Stimulated activated naive CD4-positive, alpha-beta T cell (primary cell): ENCODE data around the gene RBBP5.

Experiments
- DNase-seq, 6 experiments: peaks; one replicate each; lab custom pipeline; 2025; lab: John Stamatoyannopoulos, UW

RBBP5 gene

GRCh38 chr1:205074084-205074483 lies 47.7 kb downstream of the RBBP5 start:
- DNase-seq, result no peak

GRCh38 chr1:205073511-205073910 lies 48.3 kb downstream of the RBBP5 start:
- no peak for DNase-seq

DNA sequence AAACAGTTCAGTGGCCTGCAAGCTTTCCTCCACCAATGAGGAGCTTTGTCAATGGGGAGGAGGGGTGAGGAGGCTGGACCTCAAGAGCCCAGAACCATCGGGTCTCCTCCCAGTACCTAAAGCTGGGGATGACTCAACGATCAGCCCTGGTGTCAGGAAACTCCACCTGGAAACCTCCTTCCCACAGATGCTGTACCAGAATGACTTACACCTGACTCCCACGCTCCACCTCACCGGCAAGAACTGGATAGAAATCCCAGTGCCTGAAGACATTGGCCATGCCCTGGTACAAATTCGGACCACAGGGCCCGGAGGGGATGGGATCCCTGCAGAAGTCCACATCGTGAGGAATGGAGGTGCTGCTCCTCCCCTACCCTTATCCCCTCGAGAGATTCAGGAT lies 48.9 kb downstream of the RBBP5 start:
- DNase-seq, result no peak

- no peak for DNase-seq
Observed at GRCh38 chr1:205072286-205072685, 49.5 kb downstream of the RBBP5 start.

- no peak for DNase-seq
Observed at GRCh38 chr1:205071801-205072200, 50.0 kb downstream of the RBBP5 start.

DNA sequence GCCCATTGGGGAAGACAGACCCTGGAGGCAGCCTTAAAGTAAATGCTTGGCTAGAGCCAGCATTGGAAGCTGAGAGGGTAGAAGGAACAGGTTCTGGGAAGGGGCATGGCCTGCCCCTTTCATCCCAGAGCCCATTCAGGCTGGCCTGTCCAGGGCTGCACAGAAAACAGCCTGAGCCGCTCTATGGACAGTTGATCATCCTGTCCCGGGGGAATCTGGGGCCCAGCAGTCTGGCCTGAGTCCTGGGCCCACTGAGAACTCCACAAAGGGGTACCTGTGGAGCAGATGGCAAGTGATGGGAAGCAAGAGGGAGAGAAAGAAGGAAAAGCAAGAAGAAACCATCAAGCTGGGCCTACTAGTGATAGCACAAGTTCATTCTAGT lies 50.8 kb downstream of the RBBP5 start:
- no peak for DNase-seq

- no peak for DNase-seq
Observed at GRCh38 chr1:205069371-205070125, 52.2 kb downstream of the RBBP5 start.

GRCh38 chr1:205068457-205069040 lies 53.2 kb downstream of the RBBP5 start:
- DNase-seq, result no peak

GRCh38 chr1:205068001-205068400 lies 53.8 kb downstream of the RBBP5 start:
- DNase-seq, result no peak

DNA sequence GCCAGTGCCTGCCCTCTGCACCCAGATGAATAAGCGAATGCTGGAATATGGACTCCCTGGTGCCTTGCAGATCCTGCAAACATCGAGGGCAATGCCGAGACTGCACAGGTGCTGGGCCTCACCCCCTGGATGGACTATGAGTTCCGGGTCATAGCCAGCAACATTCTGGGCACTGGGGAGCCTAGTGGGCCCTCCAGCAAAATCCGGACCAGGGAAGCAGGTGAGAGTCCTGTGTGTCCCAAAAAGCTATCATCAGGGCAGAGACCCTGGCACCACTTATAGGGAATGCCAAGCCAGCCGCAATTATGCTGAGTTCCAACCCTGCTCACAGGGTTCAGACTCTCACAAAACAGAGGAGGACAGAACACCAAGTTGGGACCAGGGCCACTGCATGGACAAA lies 54.7 kb downstream of the RBBP5 start:
- no peak for DNase-seq

DNA sequence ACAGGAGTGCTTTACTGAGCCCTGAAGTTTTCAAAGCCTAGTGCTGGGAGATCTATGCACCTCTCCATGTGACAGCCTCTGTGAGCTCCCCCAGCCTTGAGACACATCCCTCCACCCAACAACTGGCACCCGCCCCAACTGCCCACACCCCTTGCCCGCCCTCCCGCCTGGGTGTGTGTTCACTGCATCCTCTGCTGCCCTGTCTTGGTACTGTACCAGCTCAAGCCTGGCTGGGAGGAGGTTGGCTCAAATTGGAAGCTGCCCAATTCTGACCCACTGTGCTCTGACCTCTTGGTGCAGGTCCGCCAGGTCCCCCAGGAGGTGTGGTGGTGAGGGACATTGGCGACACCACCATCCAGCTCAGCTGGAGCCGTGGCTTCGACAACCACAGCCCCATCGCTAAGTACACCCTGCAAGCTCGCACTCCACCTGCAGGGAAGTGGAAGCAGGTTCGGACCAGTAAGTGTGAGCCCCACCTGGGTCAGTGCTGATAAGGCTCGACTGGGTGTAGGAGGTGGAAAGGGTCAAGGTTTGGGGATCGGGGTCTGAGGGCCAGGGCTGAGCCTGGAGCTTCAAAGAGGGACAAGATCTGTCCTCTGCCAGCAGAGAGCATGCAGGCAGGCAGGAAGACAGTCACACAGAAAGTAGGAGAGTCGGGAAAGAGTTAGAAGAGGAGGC lies 55.5 kb downstream of the RBBP5 start:
- no peak for DNase-seq

- DNase-seq, result no peak
Observed at GRCh38 chr1:205065666-205066065, 56.1 kb downstream of the RBBP5 start.

DNA sequence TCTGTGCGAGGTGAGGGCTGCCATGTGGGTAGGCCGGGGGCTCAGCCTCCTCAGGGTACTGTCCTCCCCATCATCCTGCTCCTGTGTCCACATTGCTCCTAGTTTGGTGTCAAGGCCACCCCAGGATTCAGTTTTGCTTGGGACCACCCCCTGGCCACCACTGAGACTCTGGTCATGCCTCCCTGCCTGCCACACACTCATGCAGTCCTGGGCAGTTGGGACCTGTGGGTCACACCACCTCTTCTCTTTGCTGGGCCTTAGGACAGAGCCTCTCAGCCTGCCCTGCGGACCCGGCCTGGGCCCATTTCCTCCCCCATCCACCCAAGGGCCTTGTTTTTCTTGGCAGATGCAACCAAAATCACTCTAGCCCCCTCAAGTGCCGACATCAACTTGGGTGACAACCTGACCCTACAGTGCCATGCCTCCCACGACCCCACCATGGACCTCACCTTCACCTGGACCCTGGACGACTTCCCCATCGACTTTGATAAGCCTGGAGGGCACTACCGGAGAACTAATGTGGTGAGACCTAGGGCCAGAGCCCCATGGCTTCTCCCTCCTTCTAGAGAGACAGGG lies 56.9 kb downstream of the RBBP5 start:
- DNase-seq, result no peak

- DNase-seq, result no peak
Observed at GRCh38 chr1:205064301-205064700, 57.5 kb downstream of the RBBP5 start.

DNA sequence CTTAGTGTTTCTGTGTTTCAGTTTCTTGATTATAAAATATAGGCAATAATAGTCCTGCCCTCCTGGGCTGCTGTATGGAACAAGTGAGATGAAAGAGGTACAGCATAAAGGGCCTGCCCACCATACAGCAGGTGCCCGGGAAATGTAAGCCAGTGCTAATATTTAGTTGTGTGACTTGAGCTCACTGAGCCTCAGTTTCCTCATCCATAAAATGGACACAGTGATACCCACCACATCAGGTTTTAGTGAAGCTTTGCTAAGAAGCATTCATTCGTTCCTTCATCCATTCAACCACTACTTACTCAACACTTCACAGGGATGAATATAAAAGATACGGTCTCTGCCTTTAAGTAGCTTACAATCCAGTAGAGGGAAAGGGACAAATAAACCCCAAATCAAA lies 58.9 kb downstream of the RBBP5 start:
- no peak for DNase-seq

DNA sequence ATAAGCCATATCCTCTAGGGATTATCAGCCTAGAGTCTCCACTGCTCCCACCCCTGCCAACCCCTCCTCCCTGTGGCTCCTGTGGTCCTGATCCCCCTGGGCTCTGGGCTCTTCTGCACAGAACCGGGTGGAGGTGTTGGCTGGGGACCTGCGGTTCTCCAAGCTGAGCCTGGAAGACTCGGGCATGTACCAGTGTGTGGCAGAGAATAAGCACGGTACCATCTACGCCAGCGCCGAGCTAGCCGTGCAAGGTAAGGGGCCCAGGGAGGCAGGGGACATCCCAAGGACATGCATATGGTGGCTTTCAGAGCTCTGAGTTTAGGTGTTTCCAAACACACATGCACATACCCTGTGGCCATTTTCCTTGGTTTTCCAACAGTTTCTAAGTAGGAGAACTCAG lies 59.5 kb downstream of the RBBP5 start:
- DNase-seq, result no peak

DNA sequence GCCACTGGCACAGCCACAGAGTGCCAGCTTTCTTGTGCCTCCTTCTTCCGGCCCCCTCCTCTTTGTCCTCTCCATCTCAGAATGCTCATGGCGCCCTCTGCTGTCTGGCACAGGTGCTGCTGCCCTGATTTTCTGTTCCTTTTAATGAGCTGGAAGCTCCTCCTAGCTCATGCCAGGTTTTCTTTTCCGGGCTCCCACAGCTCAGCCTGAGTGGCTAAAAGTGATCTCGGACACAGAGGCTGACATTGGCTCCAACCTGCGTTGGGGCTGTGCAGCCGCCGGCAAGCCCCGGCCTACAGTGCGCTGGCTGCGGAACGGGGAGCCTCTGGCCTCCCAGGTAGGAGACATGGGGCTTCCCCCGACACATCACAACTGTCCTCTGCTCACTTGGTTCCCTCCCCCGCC lies 60.1 kb downstream of the RBBP5 start:
- peak; percentile 39 to 76 (median 62) for DNase-seq

DNA sequence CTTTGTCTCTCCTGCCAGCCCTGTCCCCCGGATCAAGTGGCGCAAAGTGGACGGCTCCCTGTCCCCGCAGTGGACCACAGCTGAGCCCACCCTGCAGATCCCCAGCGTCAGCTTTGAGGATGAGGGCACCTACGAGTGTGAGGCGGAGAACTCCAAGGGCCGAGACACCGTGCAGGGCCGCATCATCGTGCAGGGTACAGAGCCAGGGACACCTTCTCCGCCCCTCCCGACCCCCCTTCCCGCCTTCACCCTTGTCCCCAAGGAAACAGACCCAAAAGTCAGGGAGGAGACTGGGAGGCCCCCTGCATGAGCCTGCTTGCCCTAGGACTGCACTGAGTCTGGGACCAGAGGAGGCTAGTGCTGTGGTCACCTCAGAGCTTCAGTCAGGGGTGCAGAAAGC lies 60.6 kb downstream of the RBBP5 start:
- no peak for DNase-seq

DNA sequence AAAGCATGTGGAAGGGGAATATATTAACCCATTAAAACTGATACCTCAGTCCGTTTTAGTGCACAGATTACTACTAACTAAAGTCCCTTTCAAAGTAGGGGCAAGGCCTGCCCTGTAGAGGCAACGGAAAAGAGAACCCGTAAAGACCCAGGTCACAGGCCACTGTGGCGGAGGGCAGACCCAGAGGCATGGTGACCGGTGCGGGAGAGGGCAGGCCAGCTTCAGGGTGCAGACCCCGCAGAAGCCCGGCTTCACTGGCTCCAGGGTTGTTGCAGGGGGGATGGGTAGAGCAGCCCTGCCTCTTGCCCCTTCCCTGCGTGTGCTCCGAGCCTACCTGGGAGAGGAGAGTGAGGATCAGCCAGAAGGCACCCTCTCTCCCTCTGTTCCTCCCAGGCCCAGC lies 61.0 kb downstream of the RBBP5 start:
- DNase-seq, result no peak

DNA sequence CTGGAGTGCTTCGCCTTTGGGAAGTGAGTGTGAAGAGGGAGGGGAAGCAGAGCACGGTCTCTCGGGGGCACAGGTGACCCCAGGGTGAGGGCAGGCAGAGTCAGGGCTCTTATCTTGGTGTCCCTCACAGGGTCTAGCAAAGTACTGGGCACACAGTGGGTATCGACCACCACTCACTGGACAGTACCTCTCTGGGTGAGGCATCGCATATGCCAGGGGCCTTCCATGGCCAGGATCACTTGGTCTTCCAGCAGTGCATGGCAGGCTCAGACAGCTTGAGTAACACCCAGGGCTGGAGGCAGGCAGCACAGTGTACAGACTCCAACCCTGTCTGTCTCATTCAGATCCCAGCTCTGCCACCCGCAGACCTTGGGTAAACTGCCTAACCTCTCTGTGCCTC lies 62.1 kb downstream of the RBBP5 start:
- no peak for DNase-seq

DNA sequence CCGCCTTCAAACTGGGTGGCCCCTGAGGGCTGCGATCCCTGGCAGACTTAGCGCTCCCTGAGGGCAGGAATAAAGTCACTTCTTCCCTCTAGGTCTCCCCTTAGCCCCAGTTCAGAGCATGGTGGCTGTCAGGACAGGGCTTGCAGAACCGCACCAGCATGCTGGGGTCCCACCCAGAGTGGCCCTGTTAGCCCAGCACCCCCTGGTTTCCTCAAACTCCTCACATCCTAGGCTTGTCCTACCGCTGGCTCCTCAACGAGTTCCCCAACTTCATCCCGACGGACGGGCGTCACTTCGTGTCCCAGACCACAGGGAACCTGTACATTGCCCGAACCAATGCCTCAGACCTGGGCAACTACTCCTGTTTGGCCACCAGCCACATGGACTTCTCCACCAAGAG lies 62.9 kb downstream of the RBBP5 start:
- DNase-seq, result no peak

GRCh38 chr1:205057808-205058575 lies 63.8 kb downstream of the RBBP5 start:
- DNase-seq, result no peak
